Hepatocyte (in vitro differentiated cells): ENCODE data around the gene KCTD11. TPM values are rescaled to one million over a fixed set of nuclear protein-coding genes. Genes with fewer than 3 reads are reported as not detected.
A peak's percentile ranks its signal among the peaks of the same experiment; 100 is the strongest.

Experiments used
- DNase-seq: peaks from one replicate; pipeline ENCODE4 v3.0.0-alpha.2; 2016; ENCODE audit warnings: low spot score
- H2AFZ ChIP-seq: fragments of 200-600 bp; sonication (generic); 2 replicates; pipeline ENCODE4 v1.6.0; 2016; ENCODE audit warnings: antibody characterized with exemption, mild to moderate bottlenecking
- H3K27ac ChIP-seq: fragments of 200-600 bp; sonication (generic); 2 replicates; pipeline ENCODE4 v1.5.1; 2016; ENCODE audit warnings: mild to moderate bottlenecking
- H3K27me3 ChIP-seq: fragments of 200-600 bp; sonication (generic); 2 replicates; pipeline ENCODE4 v1.6.1; 2016
- H3K36me3 ChIP-seq: fragments of 200-600 bp; sonication (generic); replicated peaks from 2 replicates; pipeline ENCODE4 v1.5.1; 2016; ENCODE audit warnings: low read depth; ENCODE audit not compliant: insufficient read depth
- H3K4me1 ChIP-seq: fragments of 200-600 bp; sonication (generic); 2 replicates; pipeline ENCODE4 v1.5.1; 2016; ENCODE audit warnings: mild to moderate bottlenecking, moderate library complexity; ENCODE audit not compliant: insufficient read depth
- H3K4me2 ChIP-seq: fragments of 200-600 bp; sonication (generic); 2 replicates; pipeline ENCODE4 v1.6.0; 2016
- H3K4me3 ChIP-seq: fragments of 200-600 bp; sonication (generic); 2 replicates; pipeline ENCODE4 v1.5.1; 2016; ENCODE audit warnings: mild to moderate bottlenecking
- H3K79me2 ChIP-seq: fragments of 200-600 bp; sonication (generic); 2 replicates; pipeline ENCODE4 v1.6.0; 2017; ENCODE audit warnings: mild to moderate bottlenecking
- H3K9me2 ChIP-seq: fragments of 200-600 bp; sonication (generic); replicated peaks from 2 replicates; pipeline ENCODE4 v1.6.0; 2017; ENCODE audit warnings: mild to moderate bottlenecking; ENCODE audit not compliant: insufficient read depth
- H3K9me3 ChIP-seq: fragments of 200-600 bp; sonication (generic); 2 replicates; pipeline ENCODE4 v1.5.1; 2016; ENCODE audit warnings: low read depth, mild to moderate bottlenecking
- H4K20me1 ChIP-seq: fragments of 200-600 bp; sonication (generic); 2 replicates; pipeline ENCODE4 v1.6.0; 2016; ENCODE audit warnings: mild to moderate bottlenecking; ENCODE audit not compliant: insufficient read depth, poor library complexity, severe bottlenecking
- EZH2 ChIP-seq: fragments of 200-600 bp; sonication (generic); IDR thresholded peaks from 2 replicates; pipeline ENCODE4 v1.6.1; 2016; ENCODE audit warnings: antibody characterized with exemption, mild to moderate bottlenecking, borderline replicate concordance
- EZH2phosphoT487 ChIP-seq: fragments of 200-600 bp; sonication (generic); IDR thresholded peaks from one replicate; pipeline ENCODE4 v1.6.1; 2018; ENCODE audit warnings: antibody characterized with exemption, mild to moderate bottlenecking, low read depth, moderate library complexity; ENCODE audit not compliant: unreplicated experiment, severe bottlenecking
- WGBS: methylation state at CpG from one replicate; pipeline ENCODE4 v1.1.6; 2016; ENCODE audit warnings: low lambda C conversion rate; ENCODE audit errors: missing lambda C conversion rate; 5-methylcytosine and 5-hydroxymethylcytosine counted together
- polyA plus RNA-seq: library from polyadenylated mRNA; unstranded; fragments of >200 nt; fragmentation: Nextera tagmentation; extraction: Ambion mirVana; gene quantifications from 2 replicates; pipeline ENCODE4 v1.2.1, GENCODE V29; 2016
- total RNA-seq: library from RNA; depleted of rRNA; stranded (reverse); fragments of >200 nt; gene quantifications from 2 replicates; pipeline ENCODE4 v1.2.3, GENCODE V29; 2014
- TF ChIP-seq, protein P1 (sequence below): fragments of 200-600 bp; sonication (generic); IDR thresholded peaks from 2 replicates; pipeline ENCODE4 v1.5.1; 2016; ENCODE audit warnings: antibody characterized with exemption, mild to moderate bottlenecking; ENCODE audit not compliant: poor library complexity

The KCTD11 gene
- total and polyA plus RNA-seq, 2 experiments from 2014 or later = 12.4 to 19.6 TPM

GRCh38 chr17:7391307-7391706 is 39.3 kb downstream of the KCTD11 start:
- no peak for TF ChIP-seq EZH2
- Histone ChIP-seq H3K36me3 (no peaks in the 10 kb centered on the region), H3K9me2 (no peaks in the 10 kb centered on the region), H3K4me1 (peaks cover 9% of the 10 kb centered on the region), H4K20me1 (no peaks in the 10 kb centered on the region), H3K27ac (no peak overlapping the region), H3K9me3 (no peaks in the 10 kb centered on the region), H3K27me3 (no peaks in the 10 kb centered on the region), H3K4me2 (no peak overlapping the region), H2AFZ (no peak overlapping the region), H3K79me2 (peaks cover 10% of the 10 kb centered on the region), H3K4me3 (no peak overlapping the region)
- no peak for DNase-seq
- WGBS = 69% methylated on average over 2 of the region's 2 CpGs

DNA sequence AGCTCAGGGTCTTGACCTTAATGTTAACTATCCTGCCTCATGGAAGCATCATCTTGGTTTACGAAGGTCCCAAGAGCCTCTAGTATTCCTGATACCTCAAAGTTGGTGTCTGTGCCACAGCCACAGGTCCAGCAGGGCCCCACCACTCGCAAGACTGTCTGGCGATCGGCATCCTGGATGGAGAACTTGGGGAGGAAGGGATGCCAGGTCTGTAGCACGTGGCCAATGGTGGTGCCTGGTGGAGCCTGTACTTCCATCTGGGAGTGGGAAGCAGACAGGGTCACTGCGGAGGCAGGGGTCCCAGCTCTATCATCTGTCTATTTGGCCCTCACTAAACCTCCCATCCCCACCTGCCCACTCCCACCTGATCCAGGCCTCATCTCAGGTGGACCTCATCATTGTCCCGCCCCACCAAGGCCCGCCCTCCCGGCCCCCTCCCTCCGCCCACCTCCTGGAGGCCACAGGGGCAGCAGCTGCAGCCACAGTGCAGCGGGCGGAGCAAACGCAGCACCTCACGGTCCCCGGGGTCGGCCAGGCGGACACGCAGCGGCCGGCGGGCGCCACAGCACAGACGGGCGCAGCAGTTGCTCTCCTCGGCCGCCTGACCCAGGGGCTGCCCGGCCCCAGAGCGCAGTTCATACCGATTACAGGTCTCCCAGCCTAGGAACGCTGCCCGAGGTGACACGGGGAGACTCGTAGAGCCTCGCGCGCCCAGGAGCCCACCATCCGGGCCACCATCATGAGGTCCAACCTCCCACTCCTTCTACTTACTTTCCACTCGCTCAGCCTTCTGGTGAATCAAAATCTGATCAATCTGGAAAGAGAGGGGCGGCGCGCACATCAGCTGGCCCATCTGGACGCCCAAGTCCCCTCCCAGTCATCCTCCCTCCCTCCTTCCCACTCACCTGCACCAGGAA is 41.0 kb downstream of the KCTD11 start:
- peaks cover 9% of the 10 kb centered on the region for H3K4me1 ChIP-seq
- DNase-seq = no peak
- WGBS = 59% methylated on average over 40 of the region's 42 CpGs

DNA sequence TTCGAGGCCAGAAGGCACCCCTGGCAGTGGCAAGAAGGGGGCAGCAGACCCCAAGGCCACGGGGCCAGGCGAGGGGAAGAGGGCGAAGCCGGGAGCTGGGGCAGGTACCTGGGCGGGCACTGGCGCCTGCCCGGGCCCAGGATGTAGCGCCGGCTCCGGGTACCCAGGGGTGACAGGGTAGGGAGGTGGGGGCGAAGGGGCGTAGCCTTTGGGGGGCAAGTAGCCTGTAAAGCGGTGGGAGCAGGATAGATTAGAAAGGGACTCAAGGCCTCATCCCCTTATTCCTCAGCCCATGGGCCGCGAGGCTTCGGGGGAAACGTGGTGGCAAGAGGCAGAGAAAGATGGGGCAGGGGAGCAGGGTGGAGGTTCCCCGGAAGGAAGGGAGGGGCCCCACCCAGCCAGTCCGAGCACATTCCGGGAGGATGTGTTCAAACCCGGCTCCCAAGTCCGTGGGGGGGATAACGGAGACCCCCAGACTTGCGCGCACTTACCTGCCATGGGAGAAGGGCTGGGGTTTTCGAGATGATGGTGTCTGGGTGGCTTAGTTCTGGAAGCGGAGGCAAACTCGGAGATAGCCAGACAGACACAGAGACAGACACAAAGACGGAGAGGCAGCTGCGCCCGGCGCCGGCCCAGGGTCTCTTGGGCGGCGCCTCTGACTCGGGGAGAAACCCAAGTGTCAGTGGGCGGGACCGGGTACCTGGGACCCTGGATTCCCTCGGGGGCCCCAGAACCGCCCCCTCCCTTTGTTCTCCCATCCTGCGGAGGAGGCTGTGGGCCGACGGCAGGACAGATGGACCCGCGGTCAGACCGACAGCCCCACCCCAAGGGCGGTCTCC is 41.9 kb downstream of the KCTD11 start:
- no peaks in the 10 kb centered on the region for H4K20me1 ChIP-seq
- H3K27me3 ChIP-seq = no peaks in the 10 kb centered on the region
- H3K27ac ChIP-seq = peak overlapping the region; percentile 95
- H3K79me2 ChIP-seq = peaks cover 10% of the 10 kb centered on the region
- peak overlapping the region; percentile 90 for H2AFZ ChIP-seq
- H3K36me3 ChIP-seq = no peaks in the 10 kb centered on the region
- peak overlapping the region; percentile 95 for H3K4me3 ChIP-seq
- H3K9me3 ChIP-seq = no peaks in the 10 kb centered on the region
- DNase-seq = peak; percentile 76
- WGBS = 6% methylated on average over 35 of the region's 48 CpGs
- peaks cover 9% of the 10 kb centered on the region for H3K4me1 ChIP-seq
- H3K4me2 ChIP-seq = peak overlapping the region; percentile 94
- TF ChIP-seq, protein P1, sequence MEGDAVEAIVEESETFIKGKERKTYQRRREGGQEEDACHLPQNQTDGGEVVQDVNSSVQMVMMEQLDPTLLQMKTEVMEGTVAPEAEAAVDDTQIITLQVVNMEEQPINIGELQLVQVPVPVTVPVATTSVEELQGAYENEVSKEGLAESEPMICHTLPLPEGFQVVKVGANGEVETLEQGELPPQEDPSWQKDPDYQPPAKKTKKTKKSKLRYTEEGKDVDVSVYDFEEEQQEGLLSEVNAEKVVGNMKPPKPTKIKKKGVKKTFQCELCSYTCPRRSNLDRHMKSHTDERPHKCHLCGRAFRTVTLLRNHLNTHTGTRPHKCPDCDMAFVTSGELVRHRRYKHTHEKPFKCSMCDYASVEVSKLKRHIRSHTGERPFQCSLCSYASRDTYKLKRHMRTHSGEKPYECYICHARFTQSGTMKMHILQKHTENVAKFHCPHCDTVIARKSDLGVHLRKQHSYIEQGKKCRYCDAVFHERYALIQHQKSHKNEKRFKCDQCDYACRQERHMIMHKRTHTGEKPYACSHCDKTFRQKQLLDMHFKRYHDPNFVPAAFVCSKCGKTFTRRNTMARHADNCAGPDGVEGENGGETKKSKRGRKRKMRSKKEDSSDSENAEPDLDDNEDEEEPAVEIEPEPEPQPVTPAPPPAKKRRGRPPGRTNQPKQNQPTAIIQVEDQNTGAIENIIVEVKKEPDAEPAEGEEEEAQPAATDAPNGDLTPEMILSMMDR = peak; percentile 21
- no peak for TF ChIP-seq EZH2
- H3K9me2 ChIP-seq = no peaks in the 10 kb centered on the region

More for the DNA sequence above, 41.0 kb downstream of the KCTD11 start:
- TF ChIP-seq EZH2 (no peak), EZH2phosphoT487 (no peak)
- TF ChIP-seq, protein P1 = no peak
- H3K27me3 ChIP-seq = no peaks in the 10 kb centered on the region
- H3K4me3 ChIP-seq = peak overlapping the region; percentile 95
- H4K20me1 ChIP-seq = no peaks in the 10 kb centered on the region
- peak overlapping the region; percentile 95 for H3K27ac ChIP-seq
- no peak overlapping the region for H2AFZ ChIP-seq
- peaks cover 10% of the 10 kb centered on the region for H3K79me2 ChIP-seq
- H3K9me3 ChIP-seq = no peaks in the 10 kb centered on the region
- no peaks in the 10 kb centered on the region for H3K9me2 ChIP-seq
- peak overlapping the region; percentile 94 for H3K4me2 ChIP-seq
- H3K36me3 ChIP-seq = no peaks in the 10 kb centered on the region
